ENCODE measurements around the gene DDX39B.

DNA sequence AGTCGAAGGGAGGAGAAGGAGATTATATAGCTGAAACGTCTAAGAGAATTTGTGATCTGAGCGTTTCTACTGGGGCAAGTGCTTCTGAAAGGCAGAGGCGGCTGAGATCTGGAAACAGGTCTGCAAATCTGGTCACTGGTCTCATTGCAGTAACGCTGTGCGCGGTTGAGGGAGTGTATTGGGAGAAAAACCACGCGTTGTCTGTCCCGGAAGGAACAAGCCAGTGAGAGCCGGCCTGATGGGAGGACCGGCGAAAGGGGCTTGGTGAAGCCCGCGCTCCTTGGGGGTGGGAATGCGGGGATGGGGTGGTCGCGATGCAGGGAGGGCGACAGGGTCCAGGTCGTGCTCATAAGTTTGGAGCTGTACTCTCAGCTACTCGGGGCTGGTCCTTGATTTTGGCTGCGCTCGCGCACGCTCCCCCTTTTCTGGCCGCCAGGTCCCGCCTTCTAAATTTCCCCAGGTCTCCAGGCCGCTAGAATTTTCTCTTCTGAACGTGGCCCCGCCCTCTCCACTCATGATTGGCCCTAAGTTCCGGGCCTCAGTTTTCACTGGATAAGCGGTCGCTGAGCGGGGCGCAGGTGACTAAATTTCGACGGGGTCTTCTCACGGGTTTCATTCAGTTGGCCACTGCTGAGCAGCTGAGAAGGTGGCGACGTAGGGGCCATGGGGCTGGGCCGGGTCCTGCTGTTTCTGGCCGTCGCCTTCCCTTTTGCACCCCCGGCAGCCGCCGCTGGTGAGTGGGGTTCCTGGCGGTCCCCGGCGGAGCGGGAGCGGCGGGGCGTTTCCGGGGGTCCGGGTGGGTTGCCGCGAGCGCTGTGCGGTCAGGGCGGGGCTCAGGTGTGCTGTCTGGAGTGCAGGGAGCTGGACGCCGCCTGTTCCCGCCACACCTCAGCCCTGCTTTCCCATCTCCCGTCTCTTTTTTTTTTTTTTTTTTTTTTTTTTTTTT is 44.0 kb downstream of the DDX39B start, which contains the start of gene MICB:
- peak; percentile 41 to 82 for TF ChIP-seq POLR2A (IDR thresholded peaks at IDR 0.05)
- TF ChIP-seq, protein P1, sequence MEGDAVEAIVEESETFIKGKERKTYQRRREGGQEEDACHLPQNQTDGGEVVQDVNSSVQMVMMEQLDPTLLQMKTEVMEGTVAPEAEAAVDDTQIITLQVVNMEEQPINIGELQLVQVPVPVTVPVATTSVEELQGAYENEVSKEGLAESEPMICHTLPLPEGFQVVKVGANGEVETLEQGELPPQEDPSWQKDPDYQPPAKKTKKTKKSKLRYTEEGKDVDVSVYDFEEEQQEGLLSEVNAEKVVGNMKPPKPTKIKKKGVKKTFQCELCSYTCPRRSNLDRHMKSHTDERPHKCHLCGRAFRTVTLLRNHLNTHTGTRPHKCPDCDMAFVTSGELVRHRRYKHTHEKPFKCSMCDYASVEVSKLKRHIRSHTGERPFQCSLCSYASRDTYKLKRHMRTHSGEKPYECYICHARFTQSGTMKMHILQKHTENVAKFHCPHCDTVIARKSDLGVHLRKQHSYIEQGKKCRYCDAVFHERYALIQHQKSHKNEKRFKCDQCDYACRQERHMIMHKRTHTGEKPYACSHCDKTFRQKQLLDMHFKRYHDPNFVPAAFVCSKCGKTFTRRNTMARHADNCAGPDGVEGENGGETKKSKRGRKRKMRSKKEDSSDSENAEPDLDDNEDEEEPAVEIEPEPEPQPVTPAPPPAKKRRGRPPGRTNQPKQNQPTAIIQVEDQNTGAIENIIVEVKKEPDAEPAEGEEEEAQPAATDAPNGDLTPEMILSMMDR (IDR thresholded peaks at IDR 0.05) = peak in 2 of 4 experiments; percentile 11 to 14
